Measurements from ENCODE around the gene POSTN. TPM values are rescaled to one million over a fixed set of nuclear protein-coding genes. Genes with fewer than 3 reads are reported as not detected.

POSTN gene
- total RNA-seq, 1 experiment from 2014 or later: 0.33 TPM

- Histone ChIP-seq H3K23ac (ENCODE audit: insufficient read length, low read depth, low read length) (no peak overlapping the region), H3K14ac (ENCODE audit: insufficient read depth, low read length) (no peak overlapping the region), H2AK5ac (ENCODE audit: insufficient read length, low read length) (no peak overlapping the region), H2BK5ac (ENCODE audit: insufficient read length, low read length) (no peak overlapping the region), H3K79me2 (ENCODE audit: insufficient read depth, low read length) (no peaks in the 10 kb centered on the region), H2BK20ac (ENCODE audit: low read depth, low read length, poor library complexity, severe bottlenecking) (no peak overlapping the region), H4K91ac (ENCODE audit: insufficient read length, low read depth, low read length) (no peak overlapping the region), H4K5ac (ENCODE audit: insufficient read length, low read depth, low read length) (no peak overlapping the region), H3K27ac (ENCODE audit: insufficient read length, low read depth, low read length) (no peak overlapping the region), H3K4ac (ENCODE audit: low read depth, low read length) (no peak overlapping the region), H3K4me2 (ENCODE audit: insufficient read depth, insufficient read length, low read length) (no peak overlapping the region), H3K56ac (ENCODE audit: insufficient read length, low read depth, low read length) (no peak overlapping the region), H3K18ac (ENCODE audit: insufficient read length, low read depth, low read length) (no peak overlapping the region), H2BK120ac (ENCODE audit: low read depth, low read length, poor library complexity, severe bottlenecking) (no peak overlapping the region), H3K27me3 (ENCODE audit: insufficient read depth, low read length) (no peaks in the 10 kb centered on the region; the same call in 1 of the 2 replicates), H3K23me2 (ENCODE audit: insufficient read length, low read depth, low read length, poor library complexity, severe bottlenecking) (no peaks in the 10 kb centered on the region), H3K79me1 (ENCODE audit: insufficient read depth, low read depth, low read length, poor library complexity, severe bottlenecking) (no peaks in the 10 kb centered on the region), H3K4me1 (ENCODE audit: insufficient read depth, low read length) (no peaks in the 10 kb centered on the region), H3T11ph (ENCODE audit: low read length) (no peak overlapping the region), H3K9ac (ENCODE audit: extremely low read depth, insufficient read length, low read length) (no peak overlapping the region), H4K20me1 (ENCODE audit: control insufficient read depth, insufficient read depth, insufficient read length) (no peaks in the 10 kb centered on the region), H2BK15ac (ENCODE audit: low read depth, low read length) (no peak overlapping the region), H2AFZ (ENCODE audit: low read length) (no peak overlapping the region), H3K9me3 (ENCODE audit: control insufficient read depth, low read depth, low read length) (no peaks in the 10 kb centered on the region), H4K8ac (replicated peaks; ENCODE audit: insufficient read length, low read depth, low read length) (no peak overlapping the region), H2BK12ac (ENCODE audit: insufficient read length, low read depth, low read length) (no peak overlapping the region)
- no CpG with 5 or more reads among the region's 1 CpG for WGBS (ENCODE audit: extremely low coverage, insufficient read length, low lambda C conversion rate)
- Mint-ChIP-seq H3K9me3 (peaks cover 6 to 7% of the 10 kb centered on the region in 2 experiments), H3K36me3 (ENCODE audit: insufficient read depth in 1 of 3, low read depth in 3 of 3) (peaks cover 0 to 7% (median 5%) of the 10 kb centered on the region in 3 experiments; a peak in 4 of 7 replicates), H3K27ac (no peak overlapping the region), H3K4me1 (peaks cover 6 to 8% of the 10 kb centered on the region in 2 experiments; a peak in 3 of 4 replicates), H3K4me3 (no peak overlapping the region), H3K27me3 (ENCODE audit: low read depth) (no peaks in the 10 kb centered on the region)
- no peak for DNase-seq
- no peak for TF ChIP-seq CTCF (conservative IDR thresholded peaks at IDR 0.05)
Observed at GRCh38 chr13:37534676-37535075, 63.9 kb downstream of the POSTN start.

Measured in H9 (cell line).